Hepatocyte (in vitro differentiated cells): ENCODE results near the gene PLEKHG3. TPM values are rescaled to one million over a fixed set of nuclear protein-coding genes. Genes with fewer than 3 reads are reported as not detected.
A peak's percentile ranks its signal among the peaks of the same experiment; 100 is the strongest.

ENCODE experiments used
- DNase-seq: peaks from one replicate; pipeline ENCODE4 v3.0.0-alpha.2; 2016; ENCODE audit warnings: low spot score
- H2AFZ ChIP-seq: fragments of 200-600 bp; sonication (generic); 2 replicates; pipeline ENCODE4 v1.6.0; 2016; ENCODE audit warnings: antibody characterized with exemption, mild to moderate bottlenecking
- H3K27ac ChIP-seq: fragments of 200-600 bp; sonication (generic); 2 replicates; pipeline ENCODE4 v1.5.1; 2016; ENCODE audit warnings: mild to moderate bottlenecking
- H3K27me3 ChIP-seq: fragments of 200-600 bp; sonication (generic); 2 replicates; pipeline ENCODE4 v1.6.1; 2016
- H3K36me3 ChIP-seq: fragments of 200-600 bp; sonication (generic); replicated peaks from 2 replicates; pipeline ENCODE4 v1.5.1; 2016; ENCODE audit warnings: low read depth; ENCODE audit not compliant: insufficient read depth
- H3K4me1 ChIP-seq: fragments of 200-600 bp; sonication (generic); 2 replicates; pipeline ENCODE4 v1.5.1; 2016; ENCODE audit warnings: mild to moderate bottlenecking, moderate library complexity; ENCODE audit not compliant: insufficient read depth
- H3K4me2 ChIP-seq: fragments of 200-600 bp; sonication (generic); 2 replicates; pipeline ENCODE4 v1.6.0; 2016
- H3K4me3 ChIP-seq: fragments of 200-600 bp; sonication (generic); 2 replicates; pipeline ENCODE4 v1.5.1; 2016; ENCODE audit warnings: mild to moderate bottlenecking
- H3K79me2 ChIP-seq: fragments of 200-600 bp; sonication (generic); 2 replicates; pipeline ENCODE4 v1.6.0; 2017; ENCODE audit warnings: mild to moderate bottlenecking
- H3K9me2 ChIP-seq: fragments of 200-600 bp; sonication (generic); replicated peaks from 2 replicates; pipeline ENCODE4 v1.6.0; 2017; ENCODE audit warnings: mild to moderate bottlenecking; ENCODE audit not compliant: insufficient read depth
- H3K9me3 ChIP-seq: fragments of 200-600 bp; sonication (generic); 2 replicates; pipeline ENCODE4 v1.5.1; 2016; ENCODE audit warnings: low read depth, mild to moderate bottlenecking
- H4K20me1 ChIP-seq: fragments of 200-600 bp; sonication (generic); 2 replicates; pipeline ENCODE4 v1.6.0; 2016; ENCODE audit warnings: mild to moderate bottlenecking; ENCODE audit not compliant: insufficient read depth, poor library complexity, severe bottlenecking
- CTCF ChIP-seq: fragments of 200-600 bp; sonication (generic); IDR thresholded peaks from 2 replicates; pipeline ENCODE4 v1.5.1; 2016; ENCODE audit warnings: antibody characterized with exemption, mild to moderate bottlenecking; ENCODE audit not compliant: poor library complexity
- EZH2 ChIP-seq: fragments of 200-600 bp; sonication (generic); IDR thresholded peaks from 2 replicates; pipeline ENCODE4 v1.6.1; 2016; ENCODE audit warnings: antibody characterized with exemption, mild to moderate bottlenecking, borderline replicate concordance
- EZH2phosphoT487 ChIP-seq: fragments of 200-600 bp; sonication (generic); IDR thresholded peaks from one replicate; pipeline ENCODE4 v1.6.1; 2018; ENCODE audit warnings: antibody characterized with exemption, mild to moderate bottlenecking, low read depth, moderate library complexity; ENCODE audit not compliant: unreplicated experiment, severe bottlenecking
- WGBS: methylation state at CpG from one replicate; pipeline ENCODE4 v1.1.6; 2016; ENCODE audit warnings: low lambda C conversion rate; ENCODE audit errors: missing lambda C conversion rate; 5-methylcytosine and 5-hydroxymethylcytosine counted together
- polyA plus RNA-seq: library from polyadenylated mRNA; unstranded; fragments of >200 nt; fragmentation: Nextera tagmentation; extraction: Ambion mirVana; gene quantifications from 2 replicates; pipeline ENCODE4 v1.2.1, GENCODE V29; 2016
- total RNA-seq: library from RNA; depleted of rRNA; stranded (reverse); fragments of >200 nt; gene quantifications from 2 replicates; pipeline ENCODE4 v1.2.3, GENCODE V29; 2014

The PLEKHG3 gene
- total and polyA plus RNA-seq, 2 experiments from 2014 or later, result 42.7 to 54.2 TPM

GRCh38 chr14:64684091-64684490, 20.1 kb upstream of the PLEKHG3 start:
- TF ChIP-seq EZH2 (no peak), EZH2phosphoT487 (no peak), CTCF (no peak)
- H3K36me3 ChIP-seq, result no peaks in the 10 kb centered on the region
- H3K79me2 ChIP-seq, result no peaks in the 10 kb centered on the region
- H3K4me3 ChIP-seq, result no peak overlapping the region
- no peak overlapping the region for H2AFZ ChIP-seq
- no peak overlapping the region for H3K4me2 ChIP-seq
- H3K27me3 ChIP-seq, result no peaks in the 10 kb centered on the region
- peak overlapping the region; percentile 18 for H3K27ac ChIP-seq
- no peaks in the 10 kb centered on the region for H3K9me2 ChIP-seq
- DNase-seq, result peak; percentile 62
- peaks cover 47% of the 10 kb centered on the region for H3K4me1 ChIP-seq
- no peaks in the 10 kb centered on the region for H4K20me1 ChIP-seq
- no peaks in the 10 kb centered on the region for H3K9me3 ChIP-seq
- 62% methylated on average over 6 of the region's 6 CpGs for WGBS

GRCh38 chr14:64685371-64686281, 18.6 kb upstream of the PLEKHG3 start:
- Histone ChIP-seq H3K27ac (no peak overlapping the region), H3K4me3 (no peak overlapping the region), H3K9me3 (no peaks in the 10 kb centered on the region), H3K9me2 (no peaks in the 10 kb centered on the region), H2AFZ (no peak overlapping the region), H4K20me1 (no peaks in the 10 kb centered on the region), H3K36me3 (no peaks in the 10 kb centered on the region), H3K4me2 (no peak overlapping the region), H3K27me3 (no peaks in the 10 kb centered on the region), H3K79me2 (no peaks in the 10 kb centered on the region), H3K4me1 (peaks cover 38% of the 10 kb centered on the region)
- DNase-seq, result no peak
- 63% methylated on average over 10 of the region's 10 CpGs for WGBS
- TF ChIP-seq CTCF (no peak), EZH2 (no peak), EZH2phosphoT487 (no peak)

GRCh38 chr14:64686282-64686615, 18.0 kb upstream of the PLEKHG3 start:
- DNase-seq, result no peak
- no peak overlapping the region for H3K27ac ChIP-seq
- WGBS, result 93% methylated on average over 7 of the region's 7 CpGs
- no peak overlapping the region for H3K4me2 ChIP-seq
- H3K36me3 ChIP-seq, result no peaks in the 10 kb centered on the region
- no peak overlapping the region for H3K4me3 ChIP-seq
- no peaks in the 10 kb centered on the region for H3K9me2 ChIP-seq
- H3K4me1 ChIP-seq, result peaks cover 32% of the 10 kb centered on the region
- no peaks in the 10 kb centered on the region for H4K20me1 ChIP-seq
- no peak for TF ChIP-seq EZH2phosphoT487
- H3K9me3 ChIP-seq, result no peaks in the 10 kb centered on the region
- H2AFZ ChIP-seq, result no peak overlapping the region
- no peaks in the 10 kb centered on the region for H3K79me2 ChIP-seq
- no peaks in the 10 kb centered on the region for H3K27me3 ChIP-seq

GRCh38 chr14:64688031-64688430, 16.2 kb upstream of the PLEKHG3 start:
- H3K4me2 ChIP-seq, result no peak overlapping the region
- WGBS, result 60% methylated on average over 2 of the region's 2 CpGs
- H3K9me3 ChIP-seq, result no peaks in the 10 kb centered on the region
- no peak overlapping the region for H2AFZ ChIP-seq
- peaks cover 18% of the 10 kb centered on the region for H3K4me1 ChIP-seq
- no peak overlapping the region for H3K4me3 ChIP-seq
- H3K9me2 ChIP-seq, result no peaks in the 10 kb centered on the region
- no peaks in the 10 kb centered on the region for H3K36me3 ChIP-seq
- H3K79me2 ChIP-seq, result no peaks in the 10 kb centered on the region
- DNase-seq, result no peak
- no peaks in the 10 kb centered on the region for H4K20me1 ChIP-seq
- H3K27me3 ChIP-seq, result no peaks in the 10 kb centered on the region
- TF ChIP-seq CTCF, result no peak
- TF ChIP-seq EZH2phosphoT487, result no peak
- no peak for TF ChIP-seq EZH2
- H3K27ac ChIP-seq, result peak overlapping the region; percentile 20
